ENCODE results near the gene SPNS2. TPM values are rescaled to one million over a fixed set of nuclear protein-coding genes. Genes with fewer than 3 reads are reported as not detected.

Gene SPNS2
- total and polyA plus RNA-seq, 9 donors: 0.48 to 12.7 (median 4.2) TPM

DNA sequence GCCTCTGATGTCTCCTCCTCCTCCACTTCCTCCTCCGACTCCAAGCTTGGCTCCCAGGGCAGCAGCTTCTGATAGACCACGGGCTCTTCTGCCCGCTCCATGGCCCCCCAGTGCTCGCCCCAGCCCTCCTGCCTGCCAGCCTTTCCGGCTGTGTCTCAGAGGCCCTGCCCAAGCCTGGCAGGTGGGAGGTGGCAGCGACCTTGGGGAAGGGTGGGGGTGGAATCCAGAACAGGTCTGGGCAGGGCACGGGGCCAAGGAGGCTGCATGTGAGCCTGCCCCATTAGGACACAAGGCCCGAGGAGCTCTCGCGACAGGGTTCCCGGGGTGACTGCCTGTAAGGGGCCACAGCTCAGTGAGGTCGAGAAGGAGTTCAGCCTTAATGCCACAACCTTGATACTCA lies 61.7 kb downstream of the SPNS2 start, which contains the start of gene GGT6:
TSS of gene GGT6 (minus strand) at position 157 of the 400 bp plus-strand sequence. CDS start at position 101, 56 bp downstream.
- 61 to 71% (median 64%) methylated on average over 12 of the region's 12 CpGs for WGBS, 3 donors
- Histone ChIP-seq H3K4me3 (no peak within 1 kb of the TSS), H3K36me3 (no peaks in the 10 kb centered on the region), H3K27me3 (no peaks in the 10 kb centered on the region), H3K4me1 (ENCODE audit: insufficient read depth) (peaks cover 6% of the 10 kb centered on the region), H3K9me3 (no peaks in the 10 kb centered on the region), H3K27ac (no peak within 1 kb of the TSS)
- intact Hi-C loops (cut with DNase I): no loop called here
- peak in 4 of 5 donors; percentile 43 to 64 (median 56) for DNase-seq
- TF ChIP-seq, protein P1, sequence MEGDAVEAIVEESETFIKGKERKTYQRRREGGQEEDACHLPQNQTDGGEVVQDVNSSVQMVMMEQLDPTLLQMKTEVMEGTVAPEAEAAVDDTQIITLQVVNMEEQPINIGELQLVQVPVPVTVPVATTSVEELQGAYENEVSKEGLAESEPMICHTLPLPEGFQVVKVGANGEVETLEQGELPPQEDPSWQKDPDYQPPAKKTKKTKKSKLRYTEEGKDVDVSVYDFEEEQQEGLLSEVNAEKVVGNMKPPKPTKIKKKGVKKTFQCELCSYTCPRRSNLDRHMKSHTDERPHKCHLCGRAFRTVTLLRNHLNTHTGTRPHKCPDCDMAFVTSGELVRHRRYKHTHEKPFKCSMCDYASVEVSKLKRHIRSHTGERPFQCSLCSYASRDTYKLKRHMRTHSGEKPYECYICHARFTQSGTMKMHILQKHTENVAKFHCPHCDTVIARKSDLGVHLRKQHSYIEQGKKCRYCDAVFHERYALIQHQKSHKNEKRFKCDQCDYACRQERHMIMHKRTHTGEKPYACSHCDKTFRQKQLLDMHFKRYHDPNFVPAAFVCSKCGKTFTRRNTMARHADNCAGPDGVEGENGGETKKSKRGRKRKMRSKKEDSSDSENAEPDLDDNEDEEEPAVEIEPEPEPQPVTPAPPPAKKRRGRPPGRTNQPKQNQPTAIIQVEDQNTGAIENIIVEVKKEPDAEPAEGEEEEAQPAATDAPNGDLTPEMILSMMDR (IDR thresholded peaks at IDR 0.05): no peak
- TF ChIP-seq EP300 (IDR thresholded peaks at IDR 0.05): no peak
- TF ChIP-seq POLR2A (IDR thresholded peaks at IDR 0.05): no peak

DNA sequence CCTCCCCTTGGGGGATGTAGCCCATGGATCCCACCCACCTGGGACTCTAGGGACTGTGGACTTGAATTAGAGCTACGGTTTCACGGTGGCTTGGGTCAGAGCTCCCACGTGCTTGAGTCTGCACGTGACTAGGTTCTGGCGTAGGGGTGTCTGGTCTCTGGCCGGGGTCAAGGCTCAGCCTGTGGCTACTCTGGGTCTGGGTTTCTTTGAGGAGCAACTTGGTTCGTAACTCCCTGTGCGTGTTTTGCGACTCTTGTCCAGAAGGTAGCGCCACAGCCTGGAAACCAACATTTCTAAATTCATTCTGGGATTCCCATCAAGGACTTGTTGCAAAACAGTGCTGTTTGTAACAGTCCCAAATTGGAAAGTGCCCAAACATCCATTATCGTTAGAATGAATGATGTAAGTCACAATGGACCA lies 62.2 kb downstream of the SPNS2 start:
- WGBS, 3 donors: 9 to 37% (median 10%) methylated on average over 7 to 11 of the region's 11 CpGs
- Histone ChIP-seq H3K27ac (no peak overlapping the region), H3K36me3 (no peaks in the 10 kb centered on the region), H3K4me1 (ENCODE audit: insufficient read depth) (peaks cover 5% of the 10 kb centered on the region), H3K27me3 (no peaks in the 10 kb centered on the region), H3K9me3 (no peaks in the 10 kb centered on the region), H3K4me3 (no peak overlapping the region)
- peak in 4 of 5 donors; percentile 51 to 74 (median 70) for DNase-seq
- intact Hi-C loops (cut with DNase I): no loop called here
- TF ChIP-seq, protein P1 (IDR thresholded peaks at IDR 0.05): peak in 2 of 3 donors; percentile 13 to 22
- no peak for TF ChIP-seq EP300 (IDR thresholded peaks at IDR 0.05)
- no peak for TF ChIP-seq POLR2A (IDR thresholded peaks at IDR 0.05)

DNA sequence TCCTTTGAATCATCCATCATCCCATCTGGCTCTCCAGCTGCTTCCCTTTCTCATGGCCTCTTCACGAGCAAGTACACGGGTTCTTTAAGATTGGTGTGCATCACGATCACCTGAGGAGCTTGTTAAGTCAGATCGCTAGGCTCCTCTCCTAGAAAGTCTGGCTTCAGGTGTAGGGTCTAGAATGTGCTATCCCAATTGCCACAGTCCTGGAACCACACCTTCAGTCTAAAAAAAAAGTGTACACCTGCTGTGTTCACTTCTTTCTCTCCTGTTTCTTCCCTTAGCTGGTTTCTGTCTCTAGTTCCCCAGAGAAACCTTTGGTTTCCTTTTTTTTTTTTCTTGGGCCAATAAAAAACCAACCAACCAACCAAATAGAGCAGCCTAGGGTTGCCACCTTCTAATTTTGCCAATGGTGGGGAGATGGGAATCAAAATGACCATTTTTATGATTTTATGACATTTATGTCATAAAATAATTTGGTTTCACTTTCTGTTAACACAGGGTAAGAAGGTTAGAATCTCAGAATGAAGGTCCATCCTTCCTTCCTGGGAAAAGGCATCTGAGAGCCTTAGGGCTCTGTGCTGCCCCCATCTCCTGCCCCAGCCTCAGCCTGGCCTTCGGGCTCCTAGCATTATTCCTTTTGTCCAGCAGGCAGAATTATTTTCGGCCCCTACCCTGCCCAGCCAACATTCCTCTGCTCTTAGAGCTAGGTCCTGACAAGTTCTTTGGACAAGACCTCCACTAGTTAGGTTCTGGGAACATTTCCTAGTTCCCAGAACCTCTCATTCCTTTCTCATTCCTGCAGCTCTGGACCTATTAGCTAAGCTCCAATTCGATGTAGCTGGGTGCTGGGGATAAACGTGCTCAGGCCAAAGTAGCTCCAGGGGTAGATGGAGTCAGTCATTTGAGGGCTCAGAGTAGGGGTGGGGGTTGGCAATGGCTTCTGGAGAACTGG lies 63.6 kb downstream of the SPNS2 start:
- no peaks in the 10 kb centered on the region for H3K27me3 ChIP-seq
- no peak overlapping the region for H3K4me3 ChIP-seq
- TF ChIP-seq EP300 (IDR thresholded peaks at IDR 0.05): no peak
- no peak for TF ChIP-seq POLR2A (IDR thresholded peaks at IDR 0.05)
- TF ChIP-seq, protein P1 (IDR thresholded peaks at IDR 0.05): no peak
- peaks cover 2% of the 10 kb centered on the region for H3K4me1 ChIP-seq (ENCODE audit: insufficient read depth)
- intact Hi-C loops (cut with DNase I): no loop called here
- H3K9me3 ChIP-seq: no peaks in the 10 kb centered on the region
- no peak for DNase-seq
- H3K36me3 ChIP-seq: no peaks in the 10 kb centered on the region
- no peak overlapping the region for H3K27ac ChIP-seq
- WGBS, 3 donors: 62 to 71% (median 62%) methylated on average over 8 of the region's 8 CpGs

DNA sequence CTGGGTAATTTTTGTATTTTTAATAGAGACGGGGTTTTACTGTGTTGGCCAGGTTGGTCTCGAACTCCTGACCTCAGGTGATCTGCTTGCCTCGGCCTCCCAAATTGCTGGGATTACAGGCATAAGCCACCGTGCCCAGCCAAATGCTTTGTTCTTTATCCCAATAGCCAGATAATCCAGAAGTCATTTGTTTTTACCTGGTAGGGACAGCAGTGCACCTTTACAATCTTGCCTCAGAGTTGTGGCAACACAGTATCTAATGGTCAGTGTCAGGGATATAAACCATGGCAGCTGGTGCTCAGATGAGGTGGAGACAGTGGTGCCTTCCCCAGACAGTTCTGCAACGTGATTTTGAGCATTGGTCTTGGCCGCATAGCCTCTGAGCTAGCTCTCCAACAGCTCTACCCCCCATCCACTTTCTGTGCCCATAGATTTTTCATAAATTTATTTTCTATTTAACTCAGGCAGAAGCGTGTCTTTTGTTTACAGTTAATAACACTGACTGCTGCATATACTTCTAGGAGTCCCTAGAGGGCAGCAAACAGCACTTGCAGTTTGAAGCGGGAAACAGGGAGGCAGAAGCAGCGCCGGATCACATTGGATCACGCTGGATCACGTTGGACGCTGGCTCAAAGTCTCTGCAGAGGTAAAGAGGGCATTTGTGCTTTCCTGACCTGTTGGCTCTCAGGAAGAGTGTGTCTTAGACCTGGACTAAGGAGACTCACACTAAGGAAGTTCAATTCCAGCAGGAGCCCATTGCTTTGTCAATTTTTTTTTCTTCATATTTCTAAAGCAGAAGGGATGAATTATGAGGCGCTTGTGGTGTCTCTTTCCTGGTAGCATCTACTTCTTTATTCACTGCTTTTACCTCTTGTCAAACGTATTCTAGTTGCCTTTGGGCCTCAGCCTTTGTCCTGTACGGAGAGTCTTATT lies 66.8 kb downstream of the SPNS2 start:
- DNase-seq: peak in 3 of 5 donors; percentile 62 to 72 (median 71)
- intact Hi-C loops (cut with DNase I): loop anchor here (2.0 to 5.0 kb wide), 2 partner anchors 59 to 62 kb away; no protein-coding TSS in a partner anchor
- TF ChIP-seq EP300 (IDR thresholded peaks at IDR 0.05): no peak
- TF ChIP-seq POLR2A (IDR thresholded peaks at IDR 0.05): no peak
- TF ChIP-seq, protein P1 (IDR thresholded peaks at IDR 0.05): peak; percentile 66 to 74 (median 70)
- 29 to 31% (median 30%) methylated on average over 16 of the region's 16 CpGs for WGBS, 3 donors
- H3K36me3 ChIP-seq: no peaks in the 10 kb centered on the region
- no peak overlapping the region for H3K4me3 ChIP-seq
- peaks cover 2% of the 10 kb centered on the region for H3K4me1 ChIP-seq (ENCODE audit: insufficient read depth)
- H3K27me3 ChIP-seq: no peaks in the 10 kb centered on the region
- no peaks in the 10 kb centered on the region for H3K9me3 ChIP-seq
- H3K27ac ChIP-seq: no peak overlapping the region
